GM12875 (cell line): ENCODE results near the gene SSBP2.
"Not testable (repeated sequence)": the region's sequence is repeated elsewhere in the genome, so short reads cannot be mapped to it uniquely, and the experiment has no call there.

Experiments used
- H3K4me3 ChIP-seq: one replicate; pipeline ENCODE4 v1.5.1; 2011; ENCODE audit warnings: low read depth, low read length, control low read depth
- CTCF ChIP-seq: IDR thresholded peaks from 2 replicates; pipeline ENCODE4 v1.5.1; 2011; ENCODE audit warnings: low read depth, mild to moderate bottlenecking, control low read depth, inconsistent platforms, low read length, moderate library complexity, borderline replicate concordance; ENCODE audit not compliant: insufficient read depth

The SSBP2 gene

GRCh38 chr5:81694726-81695125, 56.2 kb downstream of the SSBP2 start:
- TF ChIP-seq CTCF: no peak

GRCh38 chr5:81688215-81688614, 62.7 kb downstream of the SSBP2 start:
- no peak for TF ChIP-seq CTCF
- H3K4me3 ChIP-seq: no peak overlapping the region

More at GRCh38 chr5:81694726-81695125, 56.2 kb downstream of the SSBP2 start:
- no peak overlapping the region for H3K4me3 ChIP-seq

GRCh38 chr5:81687292-81687691, 63.6 kb downstream of the SSBP2 start:
- no peak for TF ChIP-seq CTCF
- no peak overlapping the region for H3K4me3 ChIP-seq

GRCh38 chr5:81685471-81685870, 65.4 kb downstream of the SSBP2 start:
- no peak for TF ChIP-seq CTCF
- no peak overlapping the region for H3K4me3 ChIP-seq

- H3K4me3 ChIP-seq: no peak overlapping the region
- TF ChIP-seq CTCF: no peak
These were observed 71.0 kb downstream of the SSBP2 start for GRCh38 chr5:81679885-81680284.

GRCh38 chr5:81675420-81675819, 75.5 kb downstream of the SSBP2 start:
- H3K4me3 ChIP-seq: no peak overlapping the region
- TF ChIP-seq CTCF: no peak

GRCh38 chr5:81665795-81666194, 85.1 kb downstream of the SSBP2 start:
- H3K4me3 ChIP-seq: no peak overlapping the region
- no peak for TF ChIP-seq CTCF

- not testable (repeated sequence) for H3K4me3 ChIP-seq
These were observed 90.3 kb downstream of the SSBP2 start for GRCh38 chr5:81660624-81661023.
